ENCODE data around the gene PPP2R2D. TPM values are rescaled to one million over a fixed set of nuclear protein-coding genes. Genes with fewer than 3 reads are reported as not detected.

Gene PPP2R2D
- total RNA-seq, 1 experiment from 2014 or later: 33.2 TPM

DNA sequence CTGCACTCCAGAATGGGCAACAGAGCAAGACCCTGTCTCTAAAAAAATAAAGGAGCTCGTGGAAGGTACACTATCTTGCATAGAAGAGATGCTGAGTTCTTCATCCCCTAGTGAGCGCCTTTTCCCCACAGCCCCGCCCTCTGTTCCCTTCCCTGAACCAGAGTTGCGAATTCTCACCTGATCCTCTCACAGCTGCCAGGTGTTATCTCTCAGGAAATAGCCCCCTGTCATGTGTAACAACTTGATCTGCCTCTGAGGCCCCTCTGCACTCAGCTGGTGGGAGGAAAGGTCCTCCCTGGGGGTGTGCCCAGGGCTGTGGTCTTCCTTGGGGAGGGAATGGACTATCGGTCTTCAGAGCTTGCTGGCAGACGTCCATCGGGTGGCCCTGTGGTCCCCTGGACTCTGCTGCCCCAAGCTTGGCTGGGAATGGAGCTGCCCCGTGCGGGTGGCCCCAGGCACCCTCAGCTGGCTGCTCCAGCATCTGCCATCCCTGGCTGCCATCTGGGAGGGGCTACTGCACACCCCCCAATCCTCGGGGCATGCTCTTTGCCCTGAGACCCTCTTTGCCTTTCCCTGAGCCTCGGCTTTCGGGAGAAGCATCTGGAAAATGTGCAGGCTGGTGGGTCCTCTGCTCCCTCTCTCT is 102.6 kb downstream of the PPP2R2D start:
- Mint-ChIP-seq H3K27me3 (ENCODE audit: low read depth) (no peaks in the 10 kb centered on the region), H3K27ac (no peak overlapping the region), H3K4me1 (peaks cover 72% of the 10 kb centered on the region), H3K9me3 (peaks cover 14% of the 10 kb centered on the region), H3K36me3 (peaks cover 15% of the 10 kb centered on the region), H3K4me3 (no peak overlapping the region)
- DNase-seq (ENCODE audit: low spot score) (no peak), ATAC-seq (no peak)
- TF ChIP-seq TCF7 (CRISPR knock-in tag; IDR thresholded peaks at IDR 0.05; ENCODE audit: low read depth) (no peak), ZNF138 (CRISPR knock-in tag; conservative IDR thresholded peaks at IDR 0.05) (no peak), ZNF671 (CRISPR knock-in tag; IDR thresholded peaks at IDR 0.05) (no peak), PRRX2 (CRISPR knock-in tag; IDR thresholded peaks at IDR 0.05) (no peak), ZBTB21 (CRISPR knock-in tag; IDR thresholded peaks at IDR 0.05; ENCODE audit: borderline replicate concordance) (no peak), SMAD3 (CRISPR knock-in tag; IDR thresholded peaks at IDR 0.05; ENCODE audit: borderline replicate concordance) (no peak), JAZF1 (CRISPR knock-in tag; IDR thresholded peaks at IDR 0.05) (no peak), ZNF317 (CRISPR knock-in tag; IDR thresholded peaks at IDR 0.05; ENCODE audit: borderline replicate concordance, low read depth) (no peak), NR3C1 (CRISPR knock-in tag; conservative IDR thresholded peaks at IDR 0.05; ENCODE audit: low read depth) (no peak), FOXJ3 (CRISPR knock-in tag; IDR thresholded peaks at IDR 0.05; ENCODE audit: borderline replicate concordance) (no peak)
- TF ChIP-seq, protein P1, sequence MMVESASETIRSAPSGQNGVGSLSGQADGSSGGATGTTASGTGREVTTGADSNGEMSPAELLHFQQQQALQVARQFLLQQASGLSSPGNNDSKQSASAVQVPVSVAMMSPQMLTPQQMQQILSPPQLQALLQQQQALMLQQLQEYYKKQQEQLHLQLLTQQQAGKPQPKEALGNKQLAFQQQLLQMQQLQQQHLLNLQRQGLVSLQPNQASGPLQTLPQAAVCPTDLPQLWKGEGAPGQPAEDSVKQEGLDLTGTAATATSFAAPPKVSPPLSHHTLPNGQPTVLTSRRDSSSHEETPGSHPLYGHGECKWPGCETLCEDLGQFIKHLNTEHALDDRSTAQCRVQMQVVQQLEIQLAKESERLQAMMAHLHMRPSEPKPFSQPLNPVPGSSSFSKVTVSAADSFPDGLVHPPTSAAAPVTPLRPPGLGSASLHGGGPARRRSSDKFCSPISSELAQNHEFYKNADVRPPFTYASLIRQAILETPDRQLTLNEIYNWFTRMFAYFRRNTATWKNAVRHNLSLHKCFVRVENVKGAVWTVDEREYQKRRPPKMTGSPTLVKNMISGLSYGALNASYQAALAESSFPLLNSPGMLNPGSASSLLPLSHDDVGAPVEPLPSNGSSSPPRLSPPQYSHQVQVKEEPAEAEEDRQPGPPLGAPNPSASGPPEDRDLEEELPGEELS (CRISPR knock-in tag; IDR thresholded peaks at IDR 0.05): no peak
- TF ChIP-seq, protein P2, sequence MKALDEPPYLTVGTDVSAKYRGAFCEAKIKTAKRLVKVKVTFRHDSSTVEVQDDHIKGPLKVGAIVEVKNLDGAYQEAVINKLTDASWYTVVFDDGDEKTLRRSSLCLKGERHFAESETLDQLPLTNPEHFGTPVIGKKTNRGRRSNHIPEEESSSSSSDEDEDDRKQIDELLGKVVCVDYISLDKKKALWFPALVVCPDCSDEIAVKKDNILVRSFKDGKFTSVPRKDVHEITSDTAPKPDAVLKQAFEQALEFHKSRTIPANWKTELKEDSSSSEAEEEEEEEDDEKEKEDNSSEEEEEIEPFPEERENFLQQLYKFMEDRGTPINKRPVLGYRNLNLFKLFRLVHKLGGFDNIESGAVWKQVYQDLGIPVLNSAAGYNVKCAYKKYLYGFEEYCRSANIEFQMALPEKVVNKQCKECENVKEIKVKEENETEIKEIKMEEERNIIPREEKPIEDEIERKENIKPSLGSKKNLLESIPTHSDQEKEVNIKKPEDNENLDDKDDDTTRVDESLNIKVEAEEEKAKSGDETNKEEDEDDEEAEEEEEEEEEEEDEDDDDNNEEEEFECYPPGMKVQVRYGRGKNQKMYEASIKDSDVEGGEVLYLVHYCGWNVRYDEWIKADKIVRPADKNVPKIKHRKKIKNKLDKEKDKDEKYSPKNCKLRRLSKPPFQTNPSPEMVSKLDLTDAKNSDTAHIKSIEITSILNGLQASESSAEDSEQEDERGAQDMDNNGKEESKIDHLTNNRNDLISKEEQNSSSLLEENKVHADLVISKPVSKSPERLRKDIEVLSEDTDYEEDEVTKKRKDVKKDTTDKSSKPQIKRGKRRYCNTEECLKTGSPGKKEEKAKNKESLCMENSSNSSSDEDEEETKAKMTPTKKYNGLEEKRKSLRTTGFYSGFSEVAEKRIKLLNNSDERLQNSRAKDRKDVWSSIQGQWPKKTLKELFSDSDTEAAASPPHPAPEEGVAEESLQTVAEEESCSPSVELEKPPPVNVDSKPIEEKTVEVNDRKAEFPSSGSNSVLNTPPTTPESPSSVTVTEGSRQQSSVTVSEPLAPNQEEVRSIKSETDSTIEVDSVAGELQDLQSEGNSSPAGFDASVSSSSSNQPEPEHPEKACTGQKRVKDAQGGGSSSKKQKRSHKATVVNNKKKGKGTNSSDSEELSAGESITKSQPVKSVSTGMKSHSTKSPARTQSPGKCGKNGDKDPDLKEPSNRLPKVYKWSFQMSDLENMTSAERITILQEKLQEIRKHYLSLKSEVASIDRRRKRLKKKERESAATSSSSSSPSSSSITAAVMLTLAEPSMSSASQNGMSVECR (CRISPR knock-in tag; IDR thresholded peaks at IDR 0.05; ENCODE audit: borderline replicate concordance): no peak
- ChIA-PET CTCF (interaction anchor here (6.7 kb wide), 1 partner anchor 18 kb away, joined by 112 read pairs; no protein-coding TSS in a partner anchor), POLR2A (no interaction called here)

DNA sequence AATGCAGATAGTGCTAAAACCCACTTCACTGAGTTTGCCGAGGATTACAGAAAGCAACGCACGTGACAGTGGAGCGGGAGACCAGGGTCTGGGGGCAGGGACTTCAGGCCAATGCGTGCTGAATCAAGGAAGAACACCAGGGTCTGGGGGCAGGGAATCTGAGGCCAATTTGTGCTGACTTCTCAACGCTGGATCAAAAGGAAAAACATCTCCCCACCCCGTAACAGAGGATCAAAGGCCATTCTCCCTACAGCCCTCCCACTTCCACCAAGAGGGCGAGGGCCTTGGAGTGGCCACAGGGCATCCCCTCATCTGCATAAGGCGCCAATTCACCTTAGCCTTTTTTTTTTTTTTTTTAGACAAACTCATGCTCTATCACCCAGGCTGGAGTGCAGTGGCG is 103.2 kb downstream of the PPP2R2D start:
- Mint-ChIP-seq H3K9me3 (peaks cover 14% of the 10 kb centered on the region), H3K36me3 (peaks cover 15% of the 10 kb centered on the region), H3K4me3 (no peak overlapping the region), H3K4me1 (peaks cover 71% of the 10 kb centered on the region), H3K27me3 (ENCODE audit: low read depth) (no peaks in the 10 kb centered on the region), H3K27ac (no peak overlapping the region)
- ChIA-PET POLR2A (no interaction called here), CTCF (interaction anchor here (6.7 kb wide), 1 partner anchor 18 kb away, joined by 112 read pairs; no protein-coding TSS in a partner anchor)
- ATAC-seq (no peak), DNase-seq (ENCODE audit: low spot score) (no peak)
- TF ChIP-seq NR1H2 (CRISPR knock-in tag; IDR thresholded peaks at IDR 0.05) (no peak), TEAD1 (CRISPR knock-in tag; IDR thresholded peaks at IDR 0.05) (no peak), TEAD4 (CRISPR knock-in tag; IDR thresholded peaks at IDR 0.05) (no peak), RELA (CRISPR knock-in tag; IDR thresholded peaks at IDR 0.05; ENCODE audit: borderline replicate concordance) (no peak), JUN (CRISPR knock-in tag; IDR thresholded peaks at IDR 0.05) (no peak), ZNF423 (CRISPR knock-in tag; IDR thresholded peaks at IDR 0.05) (no peak)
- TF ChIP-seq, protein P1 (CRISPR knock-in tag; IDR thresholded peaks at IDR 0.05): no peak
- TF ChIP-seq, protein P3, sequence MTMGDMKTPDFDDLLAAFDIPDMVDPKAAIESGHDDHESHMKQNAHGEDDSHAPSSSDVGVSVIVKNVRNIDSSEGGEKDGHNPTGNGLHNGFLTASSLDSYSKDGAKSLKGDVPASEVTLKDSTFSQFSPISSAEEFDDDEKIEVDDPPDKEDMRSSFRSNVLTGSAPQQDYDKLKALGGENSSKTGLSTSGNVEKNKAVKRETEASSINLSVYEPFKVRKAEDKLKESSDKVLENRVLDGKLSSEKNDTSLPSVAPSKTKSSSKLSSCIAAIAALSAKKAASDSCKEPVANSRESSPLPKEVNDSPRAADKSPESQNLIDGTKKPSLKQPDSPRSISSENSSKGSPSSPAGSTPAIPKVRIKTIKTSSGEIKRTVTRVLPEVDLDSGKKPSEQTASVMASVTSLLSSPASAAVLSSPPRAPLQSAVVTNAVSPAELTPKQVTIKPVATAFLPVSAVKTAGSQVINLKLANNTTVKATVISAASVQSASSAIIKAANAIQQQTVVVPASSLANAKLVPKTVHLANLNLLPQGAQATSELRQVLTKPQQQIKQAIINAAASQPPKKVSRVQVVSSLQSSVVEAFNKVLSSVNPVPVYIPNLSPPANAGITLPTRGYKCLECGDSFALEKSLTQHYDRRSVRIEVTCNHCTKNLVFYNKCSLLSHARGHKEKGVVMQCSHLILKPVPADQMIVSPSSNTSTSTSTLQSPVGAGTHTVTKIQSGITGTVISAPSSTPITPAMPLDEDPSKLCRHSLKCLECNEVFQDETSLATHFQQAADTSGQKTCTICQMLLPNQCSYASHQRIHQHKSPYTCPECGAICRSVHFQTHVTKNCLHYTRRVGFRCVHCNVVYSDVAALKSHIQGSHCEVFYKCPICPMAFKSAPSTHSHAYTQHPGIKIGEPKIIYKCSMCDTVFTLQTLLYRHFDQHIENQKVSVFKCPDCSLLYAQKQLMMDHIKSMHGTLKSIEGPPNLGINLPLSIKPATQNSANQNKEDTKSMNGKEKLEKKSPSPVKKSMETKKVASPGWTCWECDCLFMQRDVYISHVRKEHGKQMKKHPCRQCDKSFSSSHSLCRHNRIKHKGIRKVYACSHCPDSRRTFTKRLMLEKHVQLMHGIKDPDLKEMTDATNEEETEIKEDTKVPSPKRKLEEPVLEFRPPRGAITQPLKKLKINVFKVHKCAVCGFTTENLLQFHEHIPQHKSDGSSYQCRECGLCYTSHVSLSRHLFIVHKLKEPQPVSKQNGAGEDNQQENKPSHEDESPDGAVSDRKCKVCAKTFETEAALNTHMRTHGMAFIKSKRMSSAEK (CRISPR knock-in tag; IDR thresholded peaks at IDR 0.05; ENCODE audit: borderline replicate concordance): no peak
- TF ChIP-seq, protein P4, sequence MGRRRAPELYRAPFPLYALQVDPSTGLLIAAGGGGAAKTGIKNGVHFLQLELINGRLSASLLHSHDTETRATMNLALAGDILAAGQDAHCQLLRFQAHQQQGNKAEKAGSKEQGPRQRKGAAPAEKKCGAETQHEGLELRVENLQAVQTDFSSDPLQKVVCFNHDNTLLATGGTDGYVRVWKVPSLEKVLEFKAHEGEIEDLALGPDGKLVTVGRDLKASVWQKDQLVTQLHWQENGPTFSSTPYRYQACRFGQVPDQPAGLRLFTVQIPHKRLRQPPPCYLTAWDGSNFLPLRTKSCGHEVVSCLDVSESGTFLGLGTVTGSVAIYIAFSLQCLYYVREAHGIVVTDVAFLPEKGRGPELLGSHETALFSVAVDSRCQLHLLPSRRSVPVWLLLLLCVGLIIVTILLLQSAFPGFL (CRISPR knock-in tag; IDR thresholded peaks at IDR 0.05; ENCODE audit: borderline replicate concordance): no peak

All from WTC11 (cell line).